ENCODE results near the gene HLCS. TPM values are rescaled to one million over a fixed set of nuclear protein-coding genes. Genes with fewer than 3 reads are reported as not detected.

Gene HLCS
- polyA plus RNA-seq, 4 donors = 15.8 to 18.0 (median 16.2) TPM

DNA sequence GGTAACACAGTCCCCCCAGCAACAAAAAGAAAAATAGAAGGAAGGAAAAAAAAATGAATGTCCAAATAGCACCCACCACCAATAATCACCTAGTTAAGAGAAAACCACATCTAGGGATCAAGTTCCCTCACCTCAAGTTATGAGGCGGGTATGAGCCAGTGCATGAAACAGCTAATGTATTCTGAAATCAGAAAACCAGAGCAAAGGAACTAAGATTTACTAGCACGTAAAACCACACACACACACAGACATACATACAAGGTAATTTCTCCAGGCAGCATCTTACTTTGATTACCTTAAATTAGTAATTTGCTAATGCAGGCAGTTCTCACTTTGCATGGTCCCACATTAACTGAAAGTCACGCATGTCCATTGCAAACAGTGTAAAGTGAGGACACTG, 109.8 kb downstream of the HLCS start:
- DNase-seq (ENCODE audit: low read depth in 4 of 4, low spot score in 2 of 4) = no peak

DNA sequence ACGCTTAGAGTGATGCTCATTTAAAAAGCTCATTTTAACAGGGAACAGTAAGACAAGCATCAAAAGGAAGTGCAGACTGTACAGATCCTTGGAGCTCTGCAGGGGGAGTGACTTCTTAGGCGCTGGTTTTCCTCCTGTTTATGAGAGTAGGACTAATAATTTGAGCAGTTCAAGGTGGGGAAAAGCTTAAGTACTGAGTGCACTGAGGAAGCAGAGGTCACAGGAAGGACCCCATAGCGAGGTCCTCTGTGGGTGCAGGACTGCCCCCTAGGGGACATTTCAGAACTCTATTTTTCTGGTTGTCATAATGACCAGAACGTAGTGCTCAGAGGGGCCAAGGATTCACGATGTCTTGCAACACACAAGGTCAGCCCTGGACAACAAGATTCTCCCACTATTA, 112.1 kb downstream of the HLCS start:
- peak in 3 of 4 donors; percentile 26 to 46 (median 31) for DNase-seq (ENCODE audit: low read depth in 4 of 4, low spot score in 2 of 4)

DNA sequence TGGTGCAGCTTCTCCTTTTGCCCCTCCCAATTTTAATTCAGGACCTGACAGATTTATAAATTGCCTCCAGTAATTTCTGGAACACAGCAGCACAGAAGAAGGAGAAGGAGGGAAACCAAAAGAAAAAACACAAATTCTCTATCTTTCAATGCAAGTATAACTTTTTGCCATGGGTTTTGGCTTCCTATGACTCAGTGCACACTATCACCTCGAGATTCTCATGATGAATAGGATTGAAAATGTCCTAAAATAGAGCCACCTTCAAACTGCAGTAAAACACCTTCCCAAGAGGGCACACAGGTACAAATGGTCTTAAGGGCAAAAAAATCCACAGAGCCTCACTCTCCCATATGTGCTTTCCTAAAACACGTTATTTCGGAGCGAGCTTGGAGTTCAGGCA, 113.6 kb downstream of the HLCS start:
- DNase-seq (ENCODE audit: low read depth in 4 of 4, low spot score in 2 of 4) = no peak

DNA sequence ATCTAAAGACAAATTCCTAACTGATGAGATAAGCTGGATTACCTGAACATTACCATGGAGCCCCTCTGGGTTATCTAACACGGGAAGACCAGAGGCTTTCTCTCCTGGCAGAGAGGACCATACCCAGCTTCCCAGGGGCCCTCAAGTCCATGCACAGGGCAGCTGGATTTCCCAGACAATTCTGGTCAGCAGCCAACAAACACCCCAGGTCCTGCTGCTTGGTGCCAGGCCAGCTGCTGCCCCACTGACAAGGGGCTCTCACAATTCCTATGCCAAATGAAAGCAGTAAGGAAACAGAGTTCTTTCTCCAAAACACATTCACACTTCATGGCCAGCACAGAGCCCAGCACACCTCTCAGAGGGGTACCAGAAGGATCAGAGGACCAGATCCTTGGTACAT, 114.2 kb downstream of the HLCS start:
- no peak for DNase-seq (ENCODE audit: low read depth in 4 of 4, low spot score in 2 of 4)

DNA sequence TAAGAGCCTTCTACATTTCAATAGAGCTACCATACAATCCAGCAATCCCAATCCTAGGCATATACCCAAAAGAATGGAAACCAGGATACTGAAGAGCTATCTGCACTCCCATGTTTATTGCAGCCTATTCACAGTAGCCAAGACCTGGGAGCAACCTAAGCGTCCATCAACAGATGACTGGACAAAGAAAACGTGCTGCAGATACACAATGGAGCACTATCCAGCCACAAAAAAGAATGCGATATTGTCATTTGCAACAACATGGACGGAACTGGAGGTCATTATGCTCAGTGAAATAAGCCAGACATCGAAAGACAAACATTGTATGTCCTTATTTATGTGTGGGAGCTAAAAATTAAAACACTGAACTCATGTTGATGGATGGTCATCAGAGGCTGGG, 115.3 kb downstream of the HLCS start:
- no peak for DNase-seq (ENCODE audit: low read depth in 4 of 4, low spot score in 2 of 4)

DNA sequence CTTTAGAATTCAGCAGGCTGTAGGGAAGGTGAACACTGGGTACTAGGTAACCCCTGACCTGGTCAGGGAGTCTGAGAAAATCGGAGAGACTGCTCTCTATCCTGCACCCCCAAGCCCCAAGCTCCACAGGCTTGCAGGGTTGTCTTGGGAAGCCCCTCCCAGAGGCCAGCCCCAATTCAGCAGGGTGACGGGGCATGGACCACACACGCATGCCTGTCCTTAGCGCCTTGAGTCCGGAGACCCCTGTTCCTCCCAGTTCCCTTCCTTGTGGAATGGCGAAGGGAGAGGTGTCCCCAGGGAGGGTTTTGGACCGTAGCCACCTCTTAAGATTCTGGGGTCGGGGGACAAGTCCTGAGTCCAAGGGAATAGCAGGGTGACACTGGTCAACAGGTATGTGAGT, 116.1 kb downstream of the HLCS start:
- no peak for DNase-seq (ENCODE audit: low read depth in 4 of 4, low spot score in 2 of 4)

DNA sequence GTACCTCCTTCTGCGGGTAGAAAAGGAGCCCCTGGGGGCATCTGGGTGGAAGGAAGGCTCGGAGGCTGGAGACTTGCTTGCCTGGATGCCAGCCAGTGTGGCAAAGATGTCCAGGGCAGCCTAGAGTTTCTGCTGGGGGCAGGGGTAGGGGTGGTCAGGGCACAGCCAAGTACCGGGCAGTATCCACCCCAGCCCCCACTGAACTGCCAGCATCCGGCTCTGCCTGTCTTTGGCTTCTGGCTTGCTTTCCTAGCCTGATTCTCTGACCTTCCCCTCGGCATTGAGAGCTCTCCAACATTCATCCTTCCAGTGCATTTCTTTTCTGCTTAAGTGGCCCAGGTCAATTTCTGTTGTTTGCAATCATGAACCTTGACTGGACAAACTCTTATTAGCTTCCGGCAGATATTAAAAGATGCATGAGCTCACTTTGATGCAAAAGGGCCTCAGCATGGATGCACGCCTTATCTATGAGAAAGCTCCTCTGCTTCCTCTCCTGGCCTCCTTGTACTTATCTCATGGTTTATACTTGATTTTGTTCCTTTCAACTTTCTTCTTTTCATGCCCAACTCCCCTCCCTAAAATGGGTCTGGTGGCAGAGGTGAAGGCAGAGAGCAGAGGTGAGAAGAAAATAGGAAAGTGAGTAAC, 116.9 kb downstream of the HLCS start:
- DNase-seq (ENCODE audit: low read depth in 4 of 4, low spot score in 2 of 4) = no peak

DNA sequence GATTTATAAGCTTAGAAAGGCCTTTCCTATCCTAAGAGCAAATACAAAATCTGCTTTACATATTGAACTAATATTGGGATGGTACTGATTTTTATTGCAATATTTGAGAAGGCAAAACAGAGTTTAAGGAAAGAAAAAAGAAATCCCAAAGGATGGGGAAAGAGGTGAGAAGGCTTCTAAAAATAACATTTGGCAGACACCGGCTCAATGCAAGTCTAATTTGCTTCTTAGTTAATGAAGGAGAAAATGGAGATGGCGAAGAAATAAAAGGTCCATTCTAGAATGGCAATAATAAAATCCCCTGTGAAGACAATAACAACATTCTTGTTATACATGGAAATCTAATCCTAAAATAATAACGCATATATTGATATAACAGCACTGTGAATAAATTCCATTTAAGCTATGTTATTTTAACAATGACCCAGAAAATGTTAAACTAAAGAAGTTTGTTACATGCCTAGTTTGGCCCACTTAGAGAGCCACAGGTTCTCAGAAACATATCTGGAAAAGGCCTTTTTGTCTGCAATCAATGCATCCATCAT, 117.7 kb downstream of the HLCS start:
- no peak for DNase-seq (ENCODE audit: low read depth in 4 of 4, low spot score in 2 of 4)

DNA sequence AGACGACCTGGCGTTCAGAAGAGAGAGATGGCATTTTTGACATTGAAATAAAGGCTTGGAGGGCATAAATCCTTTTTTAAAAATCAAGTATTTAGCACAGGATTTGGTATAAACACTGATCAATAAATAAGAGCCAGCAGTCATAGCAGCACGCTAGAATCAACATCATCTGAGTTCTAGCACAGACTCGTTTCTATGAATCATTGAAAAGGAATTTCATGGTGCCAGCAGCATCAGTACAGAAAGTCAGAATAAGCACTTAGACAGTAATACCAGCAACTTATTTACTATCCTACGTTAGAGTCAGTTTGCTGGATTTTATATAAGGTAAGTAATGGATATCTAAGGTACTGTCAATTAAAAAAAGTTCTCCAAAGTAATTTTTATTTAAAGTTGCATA, 119.3 kb downstream of the HLCS start:
- no peak for DNase-seq (ENCODE audit: low read depth in 4 of 4, low spot score in 2 of 4)

DNA sequence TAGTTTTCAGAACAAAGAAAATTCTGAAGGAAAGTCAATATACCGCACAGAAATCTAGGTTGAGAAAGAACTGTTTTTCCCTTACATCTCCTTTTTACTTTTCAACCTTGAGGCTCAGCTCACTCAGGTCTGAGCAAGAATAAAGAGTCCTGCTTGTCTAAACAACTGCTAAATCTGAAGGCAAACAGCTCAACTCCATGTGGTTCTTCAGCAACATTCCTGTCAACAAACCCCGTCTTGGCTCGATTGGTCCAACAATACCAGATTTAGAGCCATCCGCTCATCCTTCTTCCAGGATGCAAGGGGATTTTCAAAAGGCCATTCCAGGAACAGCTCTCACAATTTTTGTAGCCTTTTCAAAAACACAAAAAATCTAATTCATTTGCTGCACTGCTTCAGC, 119.8 kb downstream of the HLCS start:
- DNase-seq (ENCODE audit: low read depth in 4 of 4, low spot score in 2 of 4) = no peak

DNA sequence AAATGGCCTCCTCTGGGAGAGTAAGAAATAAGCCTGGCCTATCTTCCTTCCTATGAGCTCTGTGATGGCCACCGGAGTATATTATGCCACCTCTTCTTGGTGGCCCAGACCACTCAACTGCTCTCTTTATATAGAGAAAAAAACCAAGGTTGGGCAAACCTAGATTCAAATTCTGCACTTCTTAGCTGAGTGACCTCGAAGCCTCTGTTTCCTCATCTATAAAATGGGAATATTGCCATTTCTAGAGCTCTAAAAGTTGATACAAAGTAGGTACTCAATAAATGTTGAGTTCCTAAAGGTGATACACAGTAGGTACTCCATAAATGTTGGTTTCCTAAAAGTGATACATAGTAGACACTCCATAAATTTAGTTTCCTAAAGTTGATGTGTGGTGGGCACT, 120.7 kb downstream of the HLCS start:
- DNase-seq (ENCODE audit: low read depth in 4 of 4, low spot score in 2 of 4) = no peak

DNA sequence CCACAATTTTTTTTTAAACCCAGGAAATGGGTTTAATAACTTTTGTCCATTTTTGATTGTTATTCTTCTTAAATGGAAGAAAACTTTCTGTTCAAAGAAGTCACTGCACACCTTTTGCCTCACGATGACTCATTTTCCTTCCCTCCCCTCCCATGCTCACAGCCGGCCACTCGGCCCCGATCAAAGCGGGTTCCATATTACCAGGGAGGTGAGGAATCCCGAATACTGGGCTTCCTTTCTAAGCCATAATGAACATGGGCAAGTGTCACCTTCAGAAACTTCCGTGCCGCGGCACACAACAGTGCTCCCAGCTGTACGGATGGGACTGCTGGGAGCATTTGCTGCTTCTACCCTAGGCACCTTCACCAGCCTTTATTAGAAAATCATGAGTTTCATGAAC, 121.4 kb downstream of the HLCS start:
- no peak for DNase-seq (ENCODE audit: low read depth in 4 of 4, low spot score in 2 of 4)

DNA sequence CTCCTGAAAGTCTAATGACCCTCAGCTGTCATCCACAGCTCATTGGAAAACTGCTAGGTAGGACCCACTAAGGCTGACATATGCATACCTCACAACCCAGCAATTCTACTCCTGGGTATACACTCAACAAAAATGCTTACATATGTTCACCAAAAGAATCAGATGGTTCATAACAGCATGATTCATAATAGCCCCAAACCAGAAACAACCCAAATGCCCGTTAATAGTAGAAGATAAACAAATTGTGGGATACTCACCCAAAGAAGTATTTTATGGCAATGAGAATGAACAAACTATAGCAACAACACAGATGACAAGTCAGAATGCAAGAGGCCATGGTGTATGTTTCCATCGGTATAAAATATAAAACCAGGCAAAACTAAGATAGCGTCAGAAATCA, 124.6 kb downstream of the HLCS start:
- no peak for DNase-seq (ENCODE audit: low read depth in 4 of 4, low spot score in 2 of 4)

DNA sequence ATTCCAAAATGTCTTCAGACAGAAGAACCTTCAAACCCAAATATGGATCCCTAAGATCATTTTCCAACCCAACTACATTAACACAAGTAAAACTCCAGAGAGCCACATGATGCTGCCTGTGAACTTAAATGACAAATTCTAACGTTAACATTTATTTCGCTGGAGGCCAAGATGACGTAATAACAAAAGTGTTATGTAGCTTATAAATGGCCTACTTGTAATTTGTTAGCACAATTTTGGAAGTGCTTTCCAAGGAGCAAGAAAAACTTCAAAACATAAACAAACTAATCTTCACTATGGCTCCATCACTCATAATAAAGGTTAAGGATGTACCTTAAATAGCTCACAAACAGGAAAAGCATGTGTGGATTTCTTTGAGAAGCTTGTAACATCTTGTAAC, 126.7 kb downstream of the HLCS start:
- no peak for DNase-seq (ENCODE audit: low read depth in 4 of 4, low spot score in 2 of 4)

DNA sequence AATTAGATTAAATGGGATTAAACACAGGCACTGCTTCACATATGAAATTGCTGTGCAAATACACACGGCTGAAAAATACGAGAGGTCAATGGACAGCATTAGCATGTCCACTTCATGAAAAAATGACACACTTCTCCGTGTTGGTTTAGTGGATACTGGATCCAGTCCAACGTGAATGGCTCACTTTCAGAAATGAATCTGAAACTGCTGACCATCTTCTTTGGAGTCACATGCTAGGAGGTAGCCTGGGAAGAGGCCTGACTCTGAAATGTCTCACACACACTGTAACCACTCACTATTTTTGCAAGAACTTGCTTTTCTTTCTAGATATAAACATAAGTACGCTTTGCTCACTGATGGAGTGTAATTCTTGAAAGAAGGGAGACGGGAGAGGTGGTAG, 127.3 kb downstream of the HLCS start:
- DNase-seq (ENCODE audit: low read depth in 4 of 4, low spot score in 2 of 4) = no peak

DNA sequence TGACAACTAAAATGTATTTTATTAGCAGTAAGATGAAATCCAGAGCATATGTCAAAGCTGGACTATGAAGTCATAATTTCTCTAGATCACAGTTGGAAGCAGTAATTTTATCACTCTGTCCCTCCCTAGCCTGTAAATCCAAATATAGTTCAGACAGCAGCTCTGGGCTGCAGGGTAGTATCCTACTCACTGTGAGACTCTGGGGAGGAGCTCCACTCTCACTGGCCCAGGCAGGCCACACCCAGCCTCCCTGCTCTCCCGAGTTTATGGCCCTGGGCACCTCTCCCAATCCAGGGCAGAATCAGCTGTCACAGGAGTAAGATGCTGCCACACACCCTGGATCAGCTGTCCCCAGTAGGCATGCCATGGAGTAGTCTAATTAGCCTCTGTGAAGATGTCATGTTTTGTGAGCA, 131.1 kb downstream of the HLCS start:
- no peak for DNase-seq (ENCODE audit: low read depth in 4 of 4, low spot score in 2 of 4)

DNA sequence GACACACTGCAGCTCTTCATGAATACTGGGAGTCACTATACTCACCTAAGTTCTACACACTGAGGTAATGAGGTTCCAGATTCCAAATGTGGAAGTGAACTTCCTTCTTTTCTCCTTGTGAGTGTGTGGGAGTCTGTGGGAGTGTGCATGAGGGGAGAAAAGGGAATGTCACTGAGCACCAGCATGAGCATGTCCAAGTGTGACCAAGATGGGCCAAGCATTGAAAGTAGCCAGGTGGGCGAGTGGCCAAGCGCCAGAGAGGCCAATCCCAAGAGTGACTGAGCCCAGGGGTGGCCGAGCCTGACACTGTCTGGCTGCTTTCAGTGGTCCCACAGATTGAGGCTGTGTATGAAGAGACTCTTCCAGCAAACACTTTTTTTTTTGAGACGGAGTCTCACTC, 132.3 kb downstream of the HLCS start:
- no peak for DNase-seq (ENCODE audit: low read depth in 4 of 4, low spot score in 2 of 4)

DNA sequence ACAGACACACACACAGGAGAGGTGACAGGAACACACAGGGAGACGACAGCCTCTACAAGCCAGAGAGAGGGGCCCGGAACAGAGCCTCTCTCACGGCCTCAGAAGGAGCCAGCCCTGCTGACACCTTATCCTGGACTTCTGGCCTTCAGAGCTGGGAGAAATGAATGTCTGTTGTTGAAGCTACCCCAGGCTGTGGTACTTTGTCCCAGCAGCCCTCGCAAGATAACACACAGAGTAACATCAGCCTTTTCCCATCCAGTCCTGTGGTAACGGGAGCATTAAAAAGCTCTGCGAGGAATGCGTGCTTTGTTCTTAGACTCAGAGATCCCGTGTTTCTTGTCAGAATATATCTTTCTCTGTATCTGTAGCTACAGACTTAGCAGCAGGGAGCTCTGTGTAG, 136.4 kb downstream of the HLCS start:
- no peak for DNase-seq (ENCODE audit: low read depth in 4 of 4, low spot score in 2 of 4)

DNA sequence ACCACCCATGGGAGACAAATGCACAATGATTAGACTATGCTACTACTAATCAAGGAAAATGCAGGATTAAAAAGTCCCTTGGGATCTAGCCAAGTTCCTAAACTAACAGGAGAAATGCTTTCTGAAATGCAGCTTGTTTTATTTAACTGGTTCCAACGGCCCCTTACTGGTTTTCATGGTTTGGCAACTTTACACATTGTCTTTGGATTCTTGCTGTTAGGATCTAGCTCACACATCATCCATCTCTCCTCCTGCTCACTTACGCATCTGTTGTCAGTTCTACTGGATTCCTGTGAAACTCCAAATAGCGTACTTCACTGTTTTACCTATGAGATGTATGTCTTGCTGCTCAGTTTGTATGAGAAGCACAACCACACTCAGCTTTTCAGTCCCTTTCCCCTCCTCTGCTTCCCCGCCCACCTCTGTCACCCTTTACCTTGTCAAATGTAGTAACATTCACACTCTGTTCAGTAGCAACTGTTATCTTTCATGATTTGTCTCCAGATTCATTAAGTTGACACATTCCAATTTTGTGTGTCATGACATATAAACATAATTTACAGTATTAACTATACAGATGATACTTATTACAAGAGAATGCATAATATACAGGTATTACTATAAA, 137.5 kb downstream of the HLCS start:
- DNase-seq (ENCODE audit: low read depth in 4 of 4, low spot score in 2 of 4) = no peak

DNA sequence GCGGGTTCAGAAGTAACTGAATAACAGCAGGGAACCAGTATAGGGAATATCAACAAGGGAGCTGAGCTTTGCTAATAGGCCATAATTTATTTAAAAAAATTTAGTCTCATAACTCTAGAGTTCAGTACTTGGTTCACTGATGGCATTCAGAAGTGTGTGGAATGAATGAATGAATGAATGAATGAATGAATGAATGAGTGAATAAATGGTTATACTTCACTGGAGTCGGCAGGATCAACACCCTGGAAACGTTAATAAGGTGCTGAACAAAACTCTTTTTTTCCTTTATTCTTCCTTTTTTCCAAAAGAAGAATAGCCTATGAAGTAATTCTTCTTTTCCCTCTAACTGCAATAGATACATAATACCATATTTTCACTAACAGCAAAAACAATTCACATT, 138.3 kb downstream of the HLCS start:
- no peak for DNase-seq (ENCODE audit: low read depth in 4 of 4, low spot score in 2 of 4)

DNA sequence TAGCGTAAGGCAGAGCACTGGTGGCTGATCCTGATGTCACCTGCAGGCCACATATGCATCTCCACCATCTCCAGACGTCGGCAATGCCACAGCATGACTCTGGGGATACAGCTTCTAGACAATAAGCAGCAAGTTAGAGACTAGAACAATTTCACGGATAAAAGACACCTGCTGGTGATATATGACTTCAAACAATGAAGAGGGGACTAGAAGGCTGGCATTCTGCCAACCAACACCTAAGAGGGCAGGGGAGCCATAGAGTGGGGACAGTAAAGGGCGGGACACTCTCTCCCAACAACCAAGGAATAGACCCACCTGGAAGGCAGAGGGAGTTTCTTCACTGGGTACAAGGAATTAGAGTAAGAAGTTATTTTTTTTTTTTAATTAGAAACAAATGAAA, 140.8 kb downstream of the HLCS start:
- no peak for DNase-seq (ENCODE audit: low read depth in 4 of 4, low spot score in 2 of 4)

DNA sequence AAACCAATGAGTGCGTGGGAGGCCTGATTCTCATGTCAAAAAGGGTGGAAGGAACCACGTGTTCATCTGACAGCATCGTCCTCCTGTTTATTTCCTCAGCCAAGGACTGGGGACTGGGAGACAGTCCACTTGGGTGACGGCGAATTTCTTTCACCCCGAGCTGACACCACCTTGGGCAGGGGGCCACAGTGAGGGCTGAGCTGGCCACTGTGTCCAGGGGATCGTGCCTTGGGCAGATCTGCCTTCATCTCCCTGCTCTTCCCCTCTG, 145.5 kb downstream of the HLCS start:
- no peak for DNase-seq (ENCODE audit: low read depth in 4 of 4, low spot score in 2 of 4)
